Activated B cell treated with CpG ODN at 0.5 μM for 24 hours (primary cell): ENCODE data around the gene PCSK5. TPM values are rescaled to one million over a fixed set of nuclear protein-coding genes. Genes with fewer than 3 reads are reported as not detected.

Experiments used
- ATAC-seq: fragments of 200-7000 bp; cut with Tn5 transposase; one replicate; pipeline ENCODE4 v1.10.0; 2021; ENCODE audit warnings: low read depth, mild to moderate bottlenecking, moderate library complexity
- CTCF ChIA-PET: fragments of 350-600 bp; sonication (Branson Sonifier 250); formaldehyde crosslinking; loops from one replicate; lab custom pipeline; 2021; ENCODE audit warnings: antibody characterized with exemption; lab: Charles Lee
- POLR2A ChIA-PET: fragments of 350-600 bp; sonication (Branson Sonifier 250); formaldehyde crosslinking; loops from one replicate; lab custom pipeline; 2021; ENCODE audit warnings: antibody characterized with exemption; lab: Charles Lee
- DNase-seq: peaks from one replicate; pipeline ENCODE4 v3.0.0; 2022
- H3K27ac Mint-ChIP-seq: one replicate; pipeline ENCODE4 v1.8.0; 2020; ENCODE audit warnings: mixed read lengths
- H3K27me3 Mint-ChIP-seq: one replicate; pipeline ENCODE4 v1.8.0; 2021; ENCODE audit warnings: mixed read lengths
- H3K36me3 Mint-ChIP-seq: one replicate; pipeline ENCODE4 v1.8.0; 2021; ENCODE audit warnings: low read depth, mixed read lengths
- H3K4me1 Mint-ChIP-seq: one replicate; pipeline ENCODE4 v1.8.0; 2021; ENCODE audit warnings: mixed read lengths
- H3K4me3 Mint-ChIP-seq: one replicate; pipeline ENCODE4 v1.8.0; 2020; ENCODE audit warnings: mild to moderate bottlenecking, mixed read lengths
- H3K9me3 Mint-ChIP-seq: one replicate; pipeline ENCODE4 v1.8.0; 2020; ENCODE audit warnings: mixed read lengths
- CTCF ChIP-seq: fragments of 200-600 bp; IDR thresholded peaks from one replicate; pipeline ENCODE4 v1.8.0; 2022; ENCODE audit warnings: antibody characterized with exemption, mild to moderate bottlenecking
- intact Hi-C: fragments of 100-400 bp; cut with micrococcal nuclease; formaldehyde crosslinking; loops from one replicate; pipeline ENCODE4 v1.15.1; 2024
- total RNA-seq: library from RNA; stranded (reverse); gene quantifications from 2 replicates; pipeline ENCODE4 v1.2.3, GENCODE V29; 2022

The PCSK5 gene
- total RNA-seq, 1 donor from 2014 or later, result not detected

GRCh38 chr9:76192013-76192412, 301.5 kb downstream of the PCSK5 start:
- CTCF ChIA-PET, result no interaction called here
- ATAC-seq (no peak), DNase-seq (no peak)
- Mint-ChIP-seq H3K36me3 (no peaks in the 10 kb centered on the region), H3K9me3 (no peaks in the 10 kb centered on the region), H3K4me1 (no peaks in the 10 kb centered on the region), H3K27ac (no peak overlapping the region), H3K4me3 (no peak overlapping the region), H3K27me3 (no peaks in the 10 kb centered on the region)
- intact Hi-C loops, result no loop called here
- no peak for TF ChIP-seq CTCF
- POLR2A ChIA-PET, result no interaction called here

GRCh38 chr9:76194896-76195295, 304.4 kb downstream of the PCSK5 start:
- CTCF ChIA-PET, result no interaction called here
- Mint-ChIP-seq H3K4me3 (no peak overlapping the region), H3K9me3 (no peaks in the 10 kb centered on the region), H3K27ac (no peak overlapping the region), H3K36me3 (no peaks in the 10 kb centered on the region), H3K4me1 (no peaks in the 10 kb centered on the region), H3K27me3 (no peaks in the 10 kb centered on the region)
- ATAC-seq, result no peak
- POLR2A ChIA-PET, result no interaction called here
- DNase-seq, result no peak
- no peak for TF ChIP-seq CTCF
- intact Hi-C loops, result no loop called here

DNA sequence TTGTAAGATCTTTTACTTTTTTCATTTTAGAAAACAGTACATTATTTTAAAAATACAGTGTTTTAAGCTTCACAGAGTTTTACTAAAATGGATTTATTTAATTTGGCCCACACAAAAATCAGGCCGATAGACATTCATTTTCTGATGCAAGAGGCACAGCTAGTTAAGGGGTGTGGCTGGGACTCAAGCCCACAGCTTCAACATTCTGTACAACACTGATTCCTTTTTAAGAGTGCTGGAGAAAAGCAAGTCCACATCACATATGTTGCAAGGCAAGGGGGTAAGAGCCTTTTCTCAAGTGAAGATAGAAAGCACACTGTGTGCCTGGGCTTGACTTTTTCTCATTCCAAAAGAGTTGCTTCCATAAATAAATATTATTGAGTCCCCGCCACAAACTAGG, 307.9 kb downstream of the PCSK5 start:
- CTCF ChIA-PET, result no interaction called here
- intact Hi-C loops, result no loop called here
- no peaks in the 10 kb centered on the region for H3K27me3 Mint-ChIP-seq

DNA sequence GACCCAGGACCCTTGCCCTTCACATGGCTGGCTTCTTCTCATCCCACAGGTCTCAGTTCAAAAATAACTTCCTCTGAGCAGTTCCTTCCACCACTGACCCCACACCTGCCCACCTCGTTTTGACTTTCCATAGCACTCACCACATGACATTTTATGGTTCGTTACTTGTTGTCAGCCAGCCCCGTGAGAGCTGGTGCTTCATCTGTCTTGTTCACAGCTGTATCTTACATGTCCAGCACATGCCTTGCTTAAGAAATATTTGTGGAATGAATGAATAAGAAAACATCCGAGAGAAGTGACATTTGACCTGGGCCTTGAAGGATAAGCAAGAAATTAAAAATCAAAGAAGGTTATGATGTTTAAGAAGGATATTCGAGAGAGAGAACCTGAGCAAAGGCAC, 309.8 kb downstream of the PCSK5 start:
- no peaks in the 10 kb centered on the region for H3K27me3 Mint-ChIP-seq
- no peak overlapping the region for H3K27ac Mint-ChIP-seq
- H3K4me3 Mint-ChIP-seq, result no peak overlapping the region
- ChIA-PET CTCF (no interaction called here), POLR2A (no interaction called here)
- TF ChIP-seq CTCF, result no peak
- H3K9me3 Mint-ChIP-seq, result no peaks in the 10 kb centered on the region
- intact Hi-C loops, result no loop called here
- DNase-seq (no peak), ATAC-seq (no peak)
- H3K4me1 Mint-ChIP-seq, result no peaks in the 10 kb centered on the region
- H3K36me3 Mint-ChIP-seq, result no peaks in the 10 kb centered on the region

More for the DNA sequence above, 307.9 kb downstream of the PCSK5 start:
- POLR2A ChIA-PET, result no interaction called here
- no peak overlapping the region for H3K27ac Mint-ChIP-seq
- no peak for TF ChIP-seq CTCF
- H3K36me3 Mint-ChIP-seq, result no peaks in the 10 kb centered on the region
- ATAC-seq (no peak), DNase-seq (no peak)
- H3K4me3 Mint-ChIP-seq, result no peak overlapping the region
- H3K4me1 Mint-ChIP-seq, result no peaks in the 10 kb centered on the region
- no peaks in the 10 kb centered on the region for H3K9me3 Mint-ChIP-seq

DNA sequence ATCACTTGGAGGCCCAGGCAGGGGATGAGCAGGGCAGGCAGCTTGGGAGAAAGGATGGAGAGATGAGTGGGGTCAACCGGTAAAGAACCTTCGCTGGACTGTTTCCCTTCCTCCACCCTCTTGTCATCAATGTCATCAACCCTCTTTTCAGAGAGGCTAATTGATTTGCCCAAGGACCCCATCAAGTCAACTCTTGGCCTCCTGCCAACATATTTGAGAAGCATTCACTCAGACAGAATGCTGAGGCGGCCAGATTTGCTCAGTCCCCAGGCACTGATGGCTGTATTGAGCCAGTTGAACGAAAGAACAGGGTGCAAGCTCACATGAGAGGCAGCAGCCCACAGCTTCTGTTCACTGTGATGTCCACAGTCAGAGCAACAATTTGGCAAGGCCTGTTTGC, 310.3 kb downstream of the PCSK5 start:
- CTCF ChIA-PET, result no interaction called here
- no peak overlapping the region for H3K4me3 Mint-ChIP-seq
- POLR2A ChIA-PET, result no interaction called here
- DNase-seq (no peak), ATAC-seq (no peak)
- H3K4me1 Mint-ChIP-seq, result no peaks in the 10 kb centered on the region
- intact Hi-C loops, result no loop called here
- no peaks in the 10 kb centered on the region for H3K36me3 Mint-ChIP-seq
- no peaks in the 10 kb centered on the region for H3K27me3 Mint-ChIP-seq
- H3K9me3 Mint-ChIP-seq, result no peaks in the 10 kb centered on the region
- no peak overlapping the region for H3K27ac Mint-ChIP-seq
- no peak for TF ChIP-seq CTCF
